GM12864 (cell line): ENCODE data around the gene SULT4A1.

Experiments
- DNase-seq: peaks from one replicate; pipeline ENCODE4 v3.0.0-alpha.2; 2011; ENCODE audit warnings: low read depth
- H3K4me3 ChIP-seq: 2 replicates; pipeline ENCODE4 v1.5.1; 2011; ENCODE audit warnings: mild to moderate bottlenecking, low read depth, low read length, control low read depth
- TF ChIP-seq, protein P1 (sequence below): IDR thresholded peaks from 2 replicates; pipeline ENCODE4 v1.5.1; 2011; ENCODE audit warnings: low read depth, mild to moderate bottlenecking, moderate library complexity, low read length, control low read depth, inconsistent platforms; ENCODE audit errors: missing control alignments

The SULT4A1 gene

DNA sequence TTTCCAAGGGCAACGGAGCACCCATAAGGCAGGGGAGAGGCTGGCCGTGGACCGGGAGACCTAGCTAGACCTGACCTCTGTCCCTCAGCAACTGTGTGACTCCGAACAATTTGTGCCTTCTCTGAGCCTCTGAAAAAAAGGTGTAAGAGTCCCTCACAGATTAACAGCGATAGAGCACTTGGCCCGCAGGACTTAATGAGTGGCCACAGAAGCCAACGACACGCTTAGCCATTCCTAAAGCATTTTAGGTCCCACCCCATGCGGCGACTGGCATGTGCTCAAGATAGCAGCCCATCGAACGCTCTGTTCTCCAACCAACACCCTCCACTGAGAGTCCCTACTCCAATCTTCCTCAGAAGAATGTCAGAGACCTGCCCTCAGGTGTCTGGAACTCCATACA lies 1.5 kb downstream of the SULT4A1 start:
- H3K4me3 ChIP-seq, result no peak overlapping the region
- DNase-seq, result no peak
- TF ChIP-seq, protein P1, sequence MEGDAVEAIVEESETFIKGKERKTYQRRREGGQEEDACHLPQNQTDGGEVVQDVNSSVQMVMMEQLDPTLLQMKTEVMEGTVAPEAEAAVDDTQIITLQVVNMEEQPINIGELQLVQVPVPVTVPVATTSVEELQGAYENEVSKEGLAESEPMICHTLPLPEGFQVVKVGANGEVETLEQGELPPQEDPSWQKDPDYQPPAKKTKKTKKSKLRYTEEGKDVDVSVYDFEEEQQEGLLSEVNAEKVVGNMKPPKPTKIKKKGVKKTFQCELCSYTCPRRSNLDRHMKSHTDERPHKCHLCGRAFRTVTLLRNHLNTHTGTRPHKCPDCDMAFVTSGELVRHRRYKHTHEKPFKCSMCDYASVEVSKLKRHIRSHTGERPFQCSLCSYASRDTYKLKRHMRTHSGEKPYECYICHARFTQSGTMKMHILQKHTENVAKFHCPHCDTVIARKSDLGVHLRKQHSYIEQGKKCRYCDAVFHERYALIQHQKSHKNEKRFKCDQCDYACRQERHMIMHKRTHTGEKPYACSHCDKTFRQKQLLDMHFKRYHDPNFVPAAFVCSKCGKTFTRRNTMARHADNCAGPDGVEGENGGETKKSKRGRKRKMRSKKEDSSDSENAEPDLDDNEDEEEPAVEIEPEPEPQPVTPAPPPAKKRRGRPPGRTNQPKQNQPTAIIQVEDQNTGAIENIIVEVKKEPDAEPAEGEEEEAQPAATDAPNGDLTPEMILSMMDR, result no peak

DNA sequence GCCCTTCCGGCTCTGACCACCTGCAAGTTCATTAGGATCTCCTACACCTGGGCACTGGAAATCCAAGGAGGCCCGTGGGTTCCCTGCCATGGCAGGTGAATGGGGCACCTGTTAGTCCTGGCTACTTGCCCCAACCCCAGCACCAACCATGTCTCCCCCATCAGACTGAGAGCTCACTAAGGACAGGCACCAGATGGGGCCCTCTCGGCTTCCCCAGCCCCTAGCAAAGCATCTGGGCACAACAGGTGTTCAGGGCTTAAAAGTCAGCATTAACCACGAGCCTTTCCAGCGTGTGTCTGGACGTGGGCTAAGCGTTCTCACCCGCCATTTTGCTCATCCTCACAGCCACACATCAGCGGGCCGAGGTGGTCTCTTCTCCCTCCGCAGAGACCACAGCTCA lies 2.2 kb downstream of the SULT4A1 start:
- no peak for DNase-seq
- TF ChIP-seq, protein P1, result no peak
- H3K4me3 ChIP-seq, result no peak overlapping the region

DNA sequence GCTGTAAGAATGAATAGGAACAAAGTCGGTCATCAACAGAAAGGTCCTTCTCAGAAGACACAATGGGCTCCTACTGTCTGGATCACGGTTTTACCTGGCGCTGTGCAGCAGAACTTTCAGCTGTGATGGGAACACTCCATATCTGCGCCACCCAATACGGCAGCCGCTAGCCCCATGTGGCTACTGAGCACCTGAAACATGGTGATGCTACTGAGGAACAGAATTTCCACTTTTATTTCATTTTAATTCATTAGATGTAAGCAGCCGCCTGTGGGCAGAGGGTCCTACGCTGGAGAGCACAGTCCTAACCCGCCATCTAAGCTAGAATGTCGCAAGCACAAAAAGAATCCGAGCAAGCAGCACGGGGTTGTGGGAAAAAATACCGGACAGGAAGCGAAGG lies 2.7 kb downstream of the SULT4A1 start:
- H3K4me3 ChIP-seq, result no peak overlapping the region
- TF ChIP-seq, protein P1, result no peak
- DNase-seq, result no peak

DNA sequence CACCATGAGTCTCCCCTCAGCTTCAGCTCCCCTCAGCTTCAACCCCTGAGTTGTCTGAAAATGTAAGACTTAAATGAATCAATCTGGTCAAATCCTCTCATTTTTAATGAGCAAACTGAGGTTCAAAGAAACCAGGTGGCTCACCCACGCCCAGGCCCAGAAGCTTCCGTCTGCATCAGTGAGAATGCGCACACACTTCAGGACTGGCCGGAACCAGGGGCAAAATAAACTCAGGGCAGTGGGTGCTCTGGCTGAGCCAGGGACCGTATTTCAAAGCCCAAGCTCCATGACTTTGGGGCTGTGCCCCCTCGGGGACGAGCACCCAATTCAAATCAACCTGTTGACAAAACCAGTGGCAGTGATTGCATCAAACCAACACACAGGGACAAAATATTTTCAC lies 3.1 kb downstream of the SULT4A1 start:
- TF ChIP-seq, protein P1, result no peak
- H3K4me3 ChIP-seq, result no peak overlapping the region
- DNase-seq, result no peak

DNA sequence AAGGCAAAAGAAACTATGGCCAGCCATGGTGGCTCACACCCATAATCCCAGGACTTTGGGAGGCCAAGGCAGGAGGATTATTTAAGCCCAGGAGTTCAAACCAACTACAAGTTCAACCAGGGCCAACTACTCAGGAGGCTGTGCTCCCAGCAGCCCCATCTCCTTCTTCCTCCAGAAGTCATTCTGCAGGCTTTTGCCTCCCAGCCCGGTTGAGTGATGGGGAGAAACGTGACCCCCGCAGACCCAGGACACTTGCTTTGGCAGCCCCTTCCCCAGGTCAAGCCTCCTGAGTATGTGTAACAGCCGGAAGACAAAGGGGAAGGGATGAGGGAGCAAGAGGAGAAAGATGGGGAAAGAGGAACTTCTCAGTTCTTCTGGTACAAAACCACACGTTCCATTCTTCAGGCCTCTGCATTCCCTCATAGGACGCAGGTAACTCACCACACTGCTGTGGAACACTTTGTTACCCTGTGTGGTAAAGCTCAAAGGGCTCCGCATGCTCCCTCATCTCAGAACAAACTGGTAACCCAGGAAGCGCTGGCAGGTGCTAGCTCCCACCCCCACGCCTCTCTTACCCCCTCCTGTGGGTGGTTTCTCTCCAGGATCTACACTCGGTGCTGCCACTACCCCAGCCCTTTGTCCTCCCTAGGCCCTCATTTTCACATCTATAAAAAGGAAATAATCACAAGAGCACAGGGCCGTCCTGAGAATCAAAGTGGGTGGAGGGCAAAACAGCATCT lies 4.0 kb downstream of the SULT4A1 start:
- TF ChIP-seq, protein P1, result no peak
- no peak overlapping the region for H3K4me3 ChIP-seq
- DNase-seq, result no peak

DNA sequence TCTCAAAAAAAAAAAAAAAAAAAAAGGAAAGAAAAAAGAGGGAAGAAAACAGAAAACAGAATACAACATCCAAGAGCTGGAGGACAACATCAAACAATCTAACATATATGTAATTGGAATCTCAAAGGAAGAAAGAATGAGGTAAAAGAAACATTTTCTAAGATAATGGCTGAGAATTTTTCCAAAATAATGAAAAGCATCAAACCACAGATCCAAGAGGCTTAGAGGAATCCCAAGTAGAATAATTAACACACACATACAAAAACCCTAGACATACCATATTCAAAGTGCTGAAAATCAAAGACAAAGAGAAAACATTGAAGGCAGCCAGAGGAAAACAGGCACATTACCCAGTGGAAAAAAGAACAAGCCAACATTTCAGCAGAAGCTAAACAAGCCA lies 4.9 kb downstream of the SULT4A1 start:
- no peak overlapping the region for H3K4me3 ChIP-seq
- TF ChIP-seq, protein P1, result no peak
- no peak for DNase-seq

DNA sequence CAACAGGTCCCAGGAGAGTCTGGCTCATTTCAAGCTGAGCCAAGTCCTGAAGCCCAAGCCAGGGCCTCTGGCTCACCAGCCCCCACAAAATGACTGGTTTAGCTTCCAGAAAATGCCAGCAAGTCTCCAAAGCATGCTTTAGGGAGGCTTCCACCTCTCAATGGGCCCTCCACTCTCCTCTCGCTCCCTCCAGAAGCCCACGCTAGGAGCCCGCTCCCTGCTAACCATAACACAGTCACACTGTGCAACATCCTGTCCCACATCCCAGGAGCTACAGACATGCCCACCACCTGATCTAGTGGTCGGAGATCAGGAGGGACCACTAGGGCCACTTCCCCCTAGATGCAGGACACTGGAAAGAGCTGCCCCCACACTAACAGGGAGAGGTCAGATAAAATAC lies 6.9 kb downstream of the SULT4A1 start:
- H3K4me3 ChIP-seq, result no peak overlapping the region
- TF ChIP-seq, protein P1, result no peak
- no peak for DNase-seq
